ENCODE measurements around the gene HEBP2. TPM values are rescaled to one million over a fixed set of nuclear protein-coding genes. Genes with fewer than 3 reads are reported as not detected.
"Not testable (repeated sequence)": the region's sequence is repeated elsewhere in the genome, so short reads cannot be mapped to it uniquely, and the experiment has no call there.

The HEBP2 gene
- total and polyA plus RNA-seq, 2 of the 4 experiments (the other 2 are of a cell fraction), result 3.9 to 6.1 TPM

- H3K79me1 ChIP-seq (ENCODE audit: low read depth in 1 of 2, low read length in 2 of 2); H3K9me3 ChIP-seq (ENCODE audit: control insufficient read depth, insufficient read depth, low read length); H3K4ac ChIP-seq (ENCODE audit: low read depth, low read length); H4K91ac ChIP-seq (ENCODE audit: insufficient read depth, low read depth, low read length); H3K18ac ChIP-seq (ENCODE audit: low read depth, low read length); H2AFZ ChIP-seq (replicated peaks; ENCODE audit: low read length, poor library complexity); H2BK5ac ChIP-seq (ENCODE audit: low read depth, low read length, poor library complexity, severe bottlenecking); H4K5ac ChIP-seq (ENCODE audit: low read depth, low read length); CTCF ChIA-PET; intact Hi-C loops (cut with micrococcal nuclease); H3K9me1 ChIP-seq (ENCODE audit: insufficient read depth, low read length); H3K14ac ChIP-seq (replicated peaks; ENCODE audit: low read depth, low read length); H3K27me3 ChIP-seq (ENCODE audit: control insufficient read depth, insufficient read depth, low read length); H2AK5ac ChIP-seq (ENCODE audit: low read depth, low read length); dilution Hi-C loops (cut with HindIII; ENCODE audit: low sequenced_read_pairs, unreplicated experiment); H3K27ac ChIP-seq (ENCODE audit: insufficient read depth, low read length); H3K4me3 ChIP-seq (ENCODE audit: insufficient read depth, low read depth, low read length); in situ Hi-C loops (cut with MboI; ENCODE audit: low sequenced_read_pairs); H2BK15ac ChIP-seq (ENCODE audit: low read depth, low read length); H3K4me2 ChIP-seq (ENCODE audit: low read depth, low read length); POLR2A ChIA-PET (ENCODE audit: unreplicated experiment); H2AK9ac ChIP-seq (replicated peaks; ENCODE audit: low read depth, low read length, poor library complexity); H4K8ac ChIP-seq (ENCODE audit: low read depth in 2 of 2, low read length in 2 of 2); DNase-seq; H3K36me3 ChIP-seq (ENCODE audit: control insufficient read depth, insufficient read depth, low read length); H3K4me1 ChIP-seq (ENCODE audit: control insufficient read depth, insufficient read depth, low read length); BruUV-seq (replicated peaks); H3K23ac ChIP-seq (ENCODE audit: low read depth, low read length); H2BK20ac ChIP-seq (ENCODE audit: low read depth, low read length); H3K9ac ChIP-seq (ENCODE audit: low read depth, low read length); H2BK120ac ChIP-seq (ENCODE audit: low read depth, low read length); ATAC-seq (ENCODE audit: low read depth); H3K56ac ChIP-seq (ENCODE audit: extremely low read depth, insufficient read depth, low read length); H4K20me1 ChIP-seq (ENCODE audit: insufficient read depth, low read length): not testable (repeated sequence)
- no CpG with 5 or more reads among the region's 8 CpGs for WGBS, 2 experiments (ENCODE audit: extremely low coverage in 2 of 2, insufficient read length in 1 of 2)
These were observed 35.3 kb upstream of the HEBP2 start for GRCh38 chr6:138368684-138369083.
